NCI-H2227 (cell line): ENCODE measurements around the gene DHFR.

Experiments used
- DNase-seq: peaks from one replicate; lab custom pipeline; 2025; ENCODE audit not compliant: unreplicated experiment; lab: John Stamatoyannopoulos, UW

Gene DHFR

GRCh38 chr5:80655231-80655774 is 520 bp upstream of the DHFR start:
- DNase-seq, result no peak

GRCh38 chr5:80654054-80654390 is 761 bp downstream of the DHFR start:
- DNase-seq, result no peak

- no peak for DNase-seq
These were observed 1.3 kb downstream of the DHFR start for GRCh38 chr5:80653502-80653901.

- DNase-seq, result no peak
These were observed 7.9 kb downstream of the DHFR start for GRCh38 chr5:80646926-80647325.

GRCh38 chr5:80644900-80645299 is 9.9 kb downstream of the DHFR start:
- no peak for DNase-seq

GRCh38 chr5:80641353-80641752 is 13.4 kb downstream of the DHFR start:
- no peak for DNase-seq

GRCh38 chr5:80634193-80634592 is 20.6 kb downstream of the DHFR start:
- no peak for DNase-seq

- DNase-seq, result no peak
These were observed 22.1 kb downstream of the DHFR start for GRCh38 chr5:80632700-80633099.

GRCh38 chr5:80631278-80632259 is 23.2 kb downstream of the DHFR start:
- DNase-seq, result no peak

GRCh38 chr5:80629281-80629680 is 25.5 kb downstream of the DHFR start:
- DNase-seq, result no peak

GRCh38 chr5:80625230-80625629 is 29.6 kb downstream of the DHFR start:
- no peak for DNase-seq

- DNase-seq, result no peak
These were observed 30.8 kb downstream of the DHFR start for GRCh38 chr5:80623999-80624398.

GRCh38 chr5:80622756-80623155 is 32.0 kb downstream of the DHFR start:
- no peak for DNase-seq

GRCh38 chr5:80620211-80620610 is 34.6 kb downstream of the DHFR start:
- no peak for DNase-seq

GRCh38 chr5:80619086-80619485 is 35.7 kb downstream of the DHFR start:
- no peak for DNase-seq

- no peak for DNase-seq
These were observed 36.3 kb downstream of the DHFR start for GRCh38 chr5:80618438-80618837.

- DNase-seq, result no peak
These were observed 39.4 kb downstream of the DHFR start for GRCh38 chr5:80615266-80615914.

- DNase-seq, result no peak
These were observed 45.1 kb downstream of the DHFR start for GRCh38 chr5:80609692-80610091.

GRCh38 chr5:80608731-80609130 is 46.1 kb downstream of the DHFR start:
- no peak for DNase-seq

- DNase-seq, result no peak
These were observed 47.0 kb downstream of the DHFR start for GRCh38 chr5:80607832-80608231.

- no peak for DNase-seq
These were observed 47.4 kb downstream of the DHFR start for GRCh38 chr5:80607343-80607742.
